Liver (tissue), 9 donors: ENCODE data around the gene ATP7B. TPM values are rescaled to one million over a fixed set of nuclear protein-coding genes. Genes with fewer than 3 reads are reported as not detected.

ENCODE experiments used
- DNase-seq: peaks from one replicate; pipeline ENCODE4 v3.0.0-alpha.2; 2017; ENCODE audit warnings: low spot score
- H3K27ac ChIP-seq, 2 donors: one replicate each; pipeline ENCODE4 v1.7.0; 2013; ENCODE audit warnings: inconsistent platforms in 2 of 2, low read length in 2 of 2, control low read depth in 1 of 2, low read depth in 1 of 2, mild to moderate bottlenecking in 1 of 2
- H3K27me3 ChIP-seq, 4 donors: one replicate each; pipeline versions ENCODE4 v1.6.1 to v1.7.0; 2013; ENCODE audit warnings: low read length in 3 of 4, inconsistent platforms in 1 of 4, mild to moderate bottlenecking in 1 of 4, moderate library complexity in 1 of 4; ENCODE audit not compliant: control insufficient read depth in 4 of 4, insufficient read depth in 4 of 4
- H3K36me3 ChIP-seq, 4 donors: one replicate each; pipeline versions ENCODE4 v1.6.1 to v1.7.0; 2013; ENCODE audit warnings: low read length in 3 of 4, mild to moderate bottlenecking in 3 of 4, low read depth in 1 of 4, moderate library complexity in 1 of 4; ENCODE audit not compliant: control insufficient read depth in 4 of 4, insufficient read depth in 3 of 4
- H3K4me1 ChIP-seq, 4 donors: one replicate each; pipeline versions ENCODE4 v1.6.1 to v1.7.0; 2013; ENCODE audit warnings: low read length in 3 of 4, mild to moderate bottlenecking in 3 of 4, moderate library complexity in 1 of 4; ENCODE audit not compliant: control insufficient read depth in 4 of 4, insufficient read depth in 4 of 4
- H3K4me3 ChIP-seq, 3 donors: one replicate each; pipeline versions ENCODE4 v1.6.1 to v1.7.0; 2013; ENCODE audit warnings: low read length in 3 of 3, control low read depth in 1 of 3, low read depth in 1 of 3, mild to moderate bottlenecking in 1 of 3
- H3K9ac ChIP-seq, 2 donors: one replicate each; pipeline ENCODE4 v1.7.0; 2013; ENCODE audit warnings: low read length in 2 of 2, mild to moderate bottlenecking in 2 of 2, moderate library complexity in 2 of 2, control low read depth in 1 of 2, low read depth in 1 of 2
- H3K9me3 ChIP-seq, 4 donors: one replicate each; pipeline versions ENCODE4 v1.6.1 to v1.7.0; 2013; ENCODE audit warnings: low read length in 3 of 4; ENCODE audit not compliant: control insufficient read depth in 4 of 4
- ATF3 ChIP-seq: IDR thresholded peaks from 2 replicates; pipeline ENCODE4 v1.6.1; 2016; ENCODE audit warnings: antibody characterized with exemption
- CTCF ChIP-seq: fragments of 150-350 bp; IDR thresholded peaks from 2 replicates; pipeline ENCODE4 v1.5.1; 2017; ENCODE audit warnings: improper control_type of control experiment, low read depth, low read length; ENCODE audit not compliant: missing input control
- FOXA1 ChIP-seq: IDR thresholded peaks from 2 replicates; pipeline ENCODE4 v1.6.1; 2016; ENCODE audit warnings: antibody characterized with exemption
- FOXA2 ChIP-seq: IDR thresholded peaks from 2 replicates; pipeline ENCODE4 v1.6.1; 2016; ENCODE audit warnings: antibody characterized with exemption
- HNF4A ChIP-seq, 2 donors: conservative IDR thresholded peaks; 2 replicates each; pipeline ENCODE4 v1.6.1; 2016; ENCODE audit warnings: antibody characterized with exemption in 2 of 2, mild to moderate bottlenecking in 2 of 2
- HNF4G ChIP-seq: IDR thresholded peaks from 2 replicates; pipeline ENCODE4 v1.6.1; 2016; ENCODE audit warnings: antibody characterized with exemption
- JUND ChIP-seq, 2 donors: IDR thresholded peaks; 2 replicates each; pipeline ENCODE4 v1.6.1; 2016; ENCODE audit warnings: antibody characterized with exemption in 2 of 2
- MAX ChIP-seq: IDR thresholded peaks from 2 replicates; pipeline ENCODE4 v1.6.1; 2016; ENCODE audit warnings: antibody characterized with exemption
- NR2F2 ChIP-seq: IDR thresholded peaks from 2 replicates; pipeline ENCODE4 v1.6.1; 2016; ENCODE audit warnings: antibody characterized with exemption
- RAD21 ChIP-seq, 2 donors: IDR thresholded peaks; 2 replicates each; pipeline ENCODE4 v1.6.1; 2016; ENCODE audit warnings: antibody characterized with exemption in 2 of 2, mild to moderate bottlenecking in 2 of 2
- REST ChIP-seq: IDR thresholded peaks from 2 replicates; pipeline ENCODE4 v1.6.1; 2016; ENCODE audit warnings: antibody characterized with exemption, mild to moderate bottlenecking
- SP1 ChIP-seq: IDR thresholded peaks from 2 replicates; pipeline ENCODE4 v1.6.1; 2018; ENCODE audit warnings: antibody characterized with exemption, mild to moderate bottlenecking
- TAF1 ChIP-seq: conservative IDR thresholded peaks from 2 replicates; pipeline ENCODE4 v1.6.1; 2016; ENCODE audit warnings: antibody characterized with exemption, mild to moderate bottlenecking
- YY1 ChIP-seq: IDR thresholded peaks from 2 replicates; pipeline ENCODE4 v1.6.1; 2016; ENCODE audit warnings: antibody characterized with exemption, mild to moderate bottlenecking
- ZBTB33 ChIP-seq: IDR thresholded peaks from 2 replicates; pipeline ENCODE4 v1.6.1; 2016; ENCODE audit warnings: antibody characterized with exemption
- WGBS: extraction: QIAGEN DNeasy Blood & Tissue Kit; methylation state at CpG from one replicate; pipeline ENCODE4 v1.1.7; 2013; 5-methylcytosine and 5-hydroxymethylcytosine counted together
- polyA plus RNA-seq, 2 donors: library from polyadenylated mRNA; stranded (reverse) in 1 of 2; unstranded in 1 of 2; fragments of 200-250 nt in 1 of 2; fragments of >200 nt in 1 of 2; fragmentation: Nextera tagmentation in 1 of 2; extraction: Ambion mirVana in 1 of 2; gene quantifications; one replicate each; pipeline versions ENCODE4 v1.2.1 to v1.2.3, GENCODE V29; 2013 to 2015
- total RNA-seq, 2 donors: library from RNA; depleted of rRNA; stranded (reverse); fragments of >200 nt; gene quantifications; one replicate each; pipeline ENCODE4 v1.2.3, GENCODE V29; 2014
- donor health status: healthy.
- donor health status: healthy.
- donor health status: healthy.
- donor health status: healthy.
- donor health status: healthy.

ATP7B gene
- total and polyA plus RNA-seq, 4 donors = 8.0 to 37.7 (median 22.1) TPM

GRCh38 chr13:51981355-51981754, 29.9 kb downstream of the ATP7B start:
- Histone ChIP-seq H3K9ac (no peak overlapping the region), H3K9me3 (no peaks in the 10 kb centered on the region), H3K36me3 (no peaks in the 10 kb centered on the region), H3K27me3 (no peaks in the 10 kb centered on the region), H3K27ac (no peak overlapping the region), H3K4me3 (no peak overlapping the region), H3K4me1 (peaks cover 0 to 15% (median 6%) of the 10 kb centered on the region in 4 donors)
- DNase-seq = no peak
- no peak for TF ChIP-seq HNF4A (conservative IDR thresholded peaks at IDR 0.05)
- no peak for TF ChIP-seq HNF4G
- WGBS = 92% methylated on average over 4 of the region's 4 CpGs

GRCh38 chr13:51980908-51981307, 30.3 kb downstream of the ATP7B start:
- no peak overlapping the region for H3K4me3 ChIP-seq
- WGBS = 64% methylated on average over 4 of the region's 4 CpGs
- DNase-seq = no peak
- H3K27me3 ChIP-seq = no peaks in the 10 kb centered on the region
- H3K27ac ChIP-seq = no peak overlapping the region
- no peaks in the 10 kb centered on the region for H3K36me3 ChIP-seq
- H3K4me1 ChIP-seq = peaks cover 0 to 15% (median 6%) of the 10 kb centered on the region in 4 donors
- H3K9me3 ChIP-seq = no peaks in the 10 kb centered on the region
- TF ChIP-seq FOXA1 = no peak
- no peak for TF ChIP-seq TAF1
- TF ChIP-seq JUND (IDR thresholded peaks at IDR 0.05) = no peak
- no peak for TF ChIP-seq RAD21 (IDR thresholded peaks at IDR 0.05)
- no peak for TF ChIP-seq FOXA2
- TF ChIP-seq ZBTB33 = no peak
- TF ChIP-seq NR2F2 = no peak
- no peak for TF ChIP-seq YY1
- TF ChIP-seq REST = no peak
- no peak for TF ChIP-seq HNF4G
- TF ChIP-seq SP1 = no peak
- H3K9ac ChIP-seq = no peak overlapping the region

- Histone ChIP-seq H3K4me3 (no peak overlapping the region), H3K9me3 (no peaks in the 10 kb centered on the region), H3K27ac (peak overlapping the region in 1 of 2 donors; percentile 78), H3K9ac (no peak overlapping the region), H3K4me1 (peaks cover 0 to 15% (median 6%) of the 10 kb centered on the region in 4 donors), H3K36me3 (peaks cover 0 to 5% (median 4%) of the 10 kb centered on the region in 4 donors), H3K27me3 (no peaks in the 10 kb centered on the region)
- DNase-seq = peak; percentile 70
- WGBS = 34% methylated on average over 5 of the region's 5 CpGs
- TF ChIP-seq SP1 = peak; percentile 83
- peak; percentile 72 for TF ChIP-seq ATF3
- no peak for TF ChIP-seq NR2F2
- TF ChIP-seq MAX = peak; percentile 57
- TF ChIP-seq TAF1 = no peak
- TF ChIP-seq RAD21 (IDR thresholded peaks at IDR 0.05) = peak in 1 of 2 donors; percentile 41
- no peak for TF ChIP-seq CTCF
- peak; percentile 76 for TF ChIP-seq YY1
- peak in 1 of 2 donors; percentile 39 for TF ChIP-seq JUND (IDR thresholded peaks at IDR 0.05)
- peak; percentile 76 for TF ChIP-seq REST
- peak; percentile 93 for TF ChIP-seq HNF4A (conservative IDR thresholded peaks at IDR 0.05)
Measured at GRCh38 chr13:51978796-51979556, 32.3 kb downstream of the ATP7B start.
